GM19239 (cell line): Measurements from ENCODE around the gene MRNIP.
"Not testable (repeated sequence)": the region's sequence is repeated elsewhere in the genome, so short reads cannot be mapped to it uniquely, and the experiment has no call there.

Experiments
- DNase-seq: peaks from one replicate; pipeline ENCODE4 v3.0.0; 2011; ENCODE audit warnings: low spot score; ENCODE audit not compliant: insufficient read length
- FAIRE-seq: peaks from 2 replicates; lab custom pipeline; 2011; peaks lifted over from hg19 to GRCh38; lab: Jason Lieb, UNC

MRNIP gene

DNA sequence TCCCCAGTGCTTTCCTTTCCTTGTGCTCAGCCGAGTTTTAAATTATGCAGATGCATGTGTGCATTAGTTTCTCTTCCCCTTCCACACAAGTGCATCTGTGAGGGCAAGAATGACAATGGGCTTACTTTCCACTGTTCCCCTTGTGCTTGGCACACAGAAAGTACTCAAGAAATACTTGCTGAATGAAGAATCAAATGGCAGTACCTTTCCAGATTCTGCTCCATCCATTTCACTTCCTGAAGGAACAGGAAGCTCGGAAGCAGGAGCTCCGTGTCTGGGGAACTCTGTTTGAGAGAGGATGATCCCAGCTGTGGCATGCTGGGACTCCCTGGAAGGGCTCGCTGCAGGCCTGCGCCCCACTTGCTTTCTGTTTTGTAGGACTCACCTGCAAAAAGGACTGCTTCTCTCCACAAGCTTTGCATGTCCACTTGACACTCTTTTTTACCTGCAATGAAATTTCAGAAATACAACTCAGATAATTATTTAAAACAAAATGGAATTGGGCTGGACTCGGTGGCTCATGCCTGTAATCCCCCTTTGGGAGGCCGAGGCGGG is 5.5 kb downstream of the MRNIP start:
- FAIRE-seq (peak; percentile 71), DNase-seq (no peak)

- FAIRE-seq, result no peak
Observed at GRCh38 chr5:179841621-179842020, 17.0 kb downstream of the MRNIP start.

DNA sequence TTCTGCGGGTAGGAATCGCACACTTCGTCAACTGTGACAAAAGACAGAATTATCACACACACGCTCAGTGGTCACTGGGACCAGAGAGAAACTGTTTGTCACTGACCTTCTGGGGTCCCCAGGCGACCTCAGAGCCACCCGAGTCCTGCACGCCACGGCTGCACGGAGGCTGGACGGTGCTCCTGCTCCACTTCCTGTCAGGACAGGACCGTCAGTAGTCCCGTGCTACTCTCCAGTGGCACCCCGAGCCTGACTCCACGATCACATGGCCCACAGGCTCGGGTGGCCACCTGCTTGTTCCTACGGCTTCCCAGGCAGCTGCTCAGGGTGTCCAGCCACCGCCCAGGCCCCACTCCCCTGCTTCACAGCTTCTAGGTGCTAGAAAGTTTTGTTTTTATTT is 17.9 kb downstream of the MRNIP start:
- DNase-seq (no peak), FAIRE-seq (no peak)

More at GRCh38 chr5:179841621-179842020, 17.0 kb downstream of the MRNIP start:
- DNase-seq, result no peak

- FAIRE-seq, result no peak
- DNase-seq, result no peak
Observed at GRCh38 chr5:179840321-179840720, 18.3 kb downstream of the MRNIP start.

DNA sequence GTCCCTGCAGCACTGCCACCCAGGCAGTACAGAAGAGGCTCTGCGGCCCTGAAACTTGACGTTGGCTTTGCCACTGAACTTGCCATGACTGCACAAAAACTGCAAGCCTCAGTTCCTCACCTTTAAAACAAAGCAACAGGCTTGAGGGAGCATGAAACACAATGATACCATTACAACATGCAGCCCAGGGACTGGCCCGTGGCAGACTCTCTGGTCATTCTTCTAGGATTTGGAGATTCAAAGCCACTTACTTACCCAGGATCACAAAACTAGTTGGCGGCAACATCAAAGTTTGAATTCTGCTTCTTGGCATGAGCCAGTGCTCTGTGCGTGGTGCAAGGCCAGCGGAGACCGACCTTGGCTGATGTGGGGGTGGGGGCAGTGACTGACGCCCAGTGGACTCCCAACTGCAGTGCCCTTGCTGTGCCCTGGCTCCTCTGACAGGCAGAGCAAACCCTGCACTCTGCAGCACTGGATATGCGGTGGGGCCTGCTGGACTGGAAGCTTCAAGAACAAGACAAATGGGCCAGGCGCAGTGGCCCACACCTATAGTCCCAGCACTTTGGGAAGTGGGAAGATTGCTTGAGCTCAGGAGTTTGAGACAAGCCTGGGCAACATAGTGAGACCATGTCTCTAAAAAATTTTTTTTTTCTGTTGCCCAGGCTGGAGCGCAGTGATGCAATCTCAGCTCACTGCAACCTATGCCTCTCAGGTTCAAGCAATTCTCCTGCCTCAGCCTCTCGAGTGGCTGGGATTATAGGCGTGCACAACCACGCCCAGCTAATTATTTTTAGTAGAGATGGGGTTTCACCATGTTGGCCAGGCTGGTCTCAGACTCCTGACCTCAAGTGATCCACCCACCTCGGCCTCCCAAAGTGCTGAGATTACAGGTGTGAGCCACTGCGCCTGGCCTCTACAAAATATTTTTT is 19.0 kb downstream of the MRNIP start:
- DNase-seq (no peak), FAIRE-seq (no peak)

DNA sequence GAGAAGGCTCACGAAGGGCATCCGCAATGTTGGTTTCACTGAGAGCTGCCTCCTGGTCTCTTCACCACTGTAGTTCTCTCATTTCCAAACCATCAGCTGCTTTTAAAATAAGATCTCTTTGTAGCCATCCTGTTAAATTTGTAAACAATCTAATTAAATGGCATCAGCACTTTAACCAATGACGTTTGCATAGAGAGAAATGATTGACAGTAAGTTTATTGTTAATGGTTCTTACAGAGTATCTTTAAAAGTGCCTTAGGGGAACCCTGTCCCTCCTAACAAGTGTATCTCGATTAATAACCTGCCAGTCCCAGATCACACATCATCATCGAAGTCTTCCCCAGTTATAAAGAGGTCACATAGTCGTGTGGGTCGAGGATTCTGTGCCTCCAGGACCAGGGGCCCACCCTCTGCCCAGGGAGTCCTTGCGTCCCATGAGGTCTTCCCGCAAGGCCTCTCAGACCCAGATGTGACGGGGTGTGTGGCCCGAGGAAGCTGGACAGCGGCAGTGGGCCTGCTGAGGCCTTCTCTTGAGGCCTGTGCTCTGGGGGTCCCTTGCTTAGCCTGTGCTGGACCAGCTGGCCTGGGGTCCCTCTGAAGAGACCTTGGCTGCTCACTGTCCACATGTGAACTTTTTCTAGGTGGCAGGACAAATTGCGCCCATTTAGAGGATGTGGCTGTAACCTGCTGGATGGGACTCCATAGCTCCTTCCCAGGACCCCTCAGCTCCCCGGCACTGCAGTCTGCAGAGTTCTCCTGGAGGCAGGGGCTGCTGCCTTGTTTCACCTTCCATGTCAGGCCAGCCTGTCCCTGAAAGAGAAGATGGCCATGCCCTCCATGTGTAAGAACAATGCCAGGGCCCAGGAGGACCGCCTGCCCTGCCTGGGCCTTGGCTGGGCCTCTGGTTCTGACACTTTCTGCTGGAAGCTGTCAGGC is 21.3 kb downstream of the MRNIP start:
- no peak for FAIRE-seq

DNA sequence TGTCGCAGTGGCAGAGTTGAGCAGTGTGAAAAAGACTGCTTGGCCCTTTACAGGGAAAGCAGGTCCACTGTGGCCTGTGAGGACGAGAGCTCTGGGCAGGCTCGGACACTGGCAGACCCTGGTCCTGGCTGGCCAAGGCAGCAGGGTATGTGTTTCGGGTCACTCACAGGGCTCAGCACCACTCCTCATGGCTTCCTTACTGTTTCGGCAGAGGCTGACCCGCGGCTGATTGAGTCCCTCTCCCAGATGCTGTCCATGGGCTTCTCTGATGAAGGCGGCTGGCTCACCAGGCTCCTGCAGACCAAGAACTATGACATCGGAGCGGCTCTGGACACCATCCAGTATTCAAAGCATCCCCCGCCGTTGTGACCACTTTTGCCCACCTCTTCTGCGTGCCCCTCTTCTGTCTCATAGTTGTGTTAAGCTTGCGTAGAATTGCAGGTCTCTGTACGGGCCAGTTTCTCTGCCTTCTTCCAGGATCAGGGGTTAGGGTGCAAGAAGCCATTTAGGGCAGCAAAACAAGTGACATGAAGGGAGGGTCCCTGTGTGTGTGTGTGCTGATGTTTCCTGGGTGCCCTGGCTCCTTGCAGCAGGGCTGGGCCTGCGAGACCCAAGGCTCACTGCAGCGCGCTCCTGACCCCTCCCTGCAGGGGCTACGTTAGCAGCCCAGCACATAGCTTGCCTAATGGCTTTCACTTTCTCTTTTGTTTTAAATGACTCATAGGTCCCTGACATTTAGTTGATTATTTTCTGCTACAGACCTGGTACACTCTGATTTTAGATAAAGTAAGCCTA is 22.2 kb downstream of the MRNIP start:
- FAIRE-seq, result peak; percentile 28
- DNase-seq, result no peak

More for the DNA sequence above, 21.3 kb downstream of the MRNIP start:
- no peak for DNase-seq

- not testable (repeated sequence) for DNase-seq, FAIRE-seq
Observed at GRCh38 chr5:179834871-179835270, 23.7 kb downstream of the MRNIP start.

GRCh38 chr5:179834120-179834519 is 24.5 kb downstream of the MRNIP start:
- no peak for FAIRE-seq

GRCh38 chr5:179833709-179834070 is 24.9 kb downstream of the MRNIP start:
- FAIRE-seq (no peak), DNase-seq (no peak)

More at GRCh38 chr5:179834120-179834519, 24.5 kb downstream of the MRNIP start:
- no peak for DNase-seq

GRCh38 chr5:179833056-179833708 is 25.4 kb downstream of the MRNIP start:
- no peak for FAIRE-seq
- DNase-seq, result no peak

DNA sequence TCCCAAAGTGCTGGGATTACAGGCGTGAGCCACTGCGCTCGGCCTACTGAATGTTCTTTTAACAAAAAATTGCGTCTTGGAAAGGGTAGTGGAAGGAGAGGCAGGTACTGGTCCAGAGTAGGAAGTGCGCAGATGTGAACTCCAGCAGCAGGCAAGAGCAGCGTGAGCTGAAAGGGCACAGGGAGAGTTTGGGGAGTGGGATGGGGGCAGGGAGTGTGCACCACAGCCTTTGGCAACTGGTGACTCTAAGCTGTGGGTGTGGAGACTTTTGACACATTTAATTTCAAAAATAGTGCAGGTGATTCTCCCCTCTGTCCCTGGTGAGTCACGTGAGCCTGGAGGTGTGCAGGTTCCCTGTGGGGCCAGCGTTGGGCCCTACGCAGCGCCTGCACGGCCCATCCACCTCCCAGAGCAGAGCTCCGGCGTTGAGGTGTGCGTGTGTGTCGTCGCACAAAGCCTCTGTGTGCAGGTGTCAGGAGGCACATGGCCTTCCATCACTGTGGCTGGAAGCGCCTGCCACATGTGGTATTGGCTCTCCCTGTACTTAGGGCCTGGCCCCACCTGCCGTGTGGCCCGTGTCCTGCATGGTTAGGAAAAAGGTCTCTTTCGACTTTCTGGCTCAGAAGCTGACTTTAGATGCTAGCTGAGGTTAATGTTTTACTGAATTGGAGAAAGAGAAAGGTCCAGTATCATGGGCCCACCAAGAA is 26.4 kb downstream of the MRNIP start:
- no peak for FAIRE-seq

DNA sequence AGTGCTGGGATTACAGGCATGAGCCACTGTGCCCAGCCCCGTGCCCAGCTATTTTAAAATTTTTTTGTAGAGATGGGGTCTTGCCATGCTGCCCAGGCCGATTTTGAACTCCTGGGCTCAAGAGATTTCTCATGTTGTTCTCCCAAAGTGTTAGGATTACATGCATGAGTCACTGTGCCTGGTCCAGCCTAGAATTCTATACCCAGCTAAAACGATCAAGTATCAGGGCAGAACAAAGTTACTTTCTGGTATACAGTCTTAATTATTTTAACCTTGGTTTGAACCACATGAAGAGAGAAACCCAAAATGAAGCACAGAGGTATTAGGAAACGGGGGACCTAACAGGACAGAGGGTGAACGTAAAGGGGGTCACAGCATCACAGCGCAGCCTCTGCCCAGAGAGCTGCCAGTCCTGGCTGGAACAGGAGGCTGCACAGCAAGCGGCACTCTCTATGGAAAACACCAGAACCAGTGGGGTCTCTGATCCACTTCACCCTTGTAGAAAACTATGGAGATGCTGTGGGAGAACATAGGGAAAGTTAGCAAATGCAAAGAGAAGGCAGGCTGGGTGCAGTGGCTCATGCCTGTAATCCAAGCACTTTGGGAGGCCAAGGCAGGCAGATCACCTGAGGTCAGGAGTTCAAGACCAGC is 27.7 kb downstream of the MRNIP start:
- FAIRE-seq (no peak), DNase-seq (no peak)

More for the DNA sequence above, 26.4 kb downstream of the MRNIP start:
- no peak for DNase-seq

DNA sequence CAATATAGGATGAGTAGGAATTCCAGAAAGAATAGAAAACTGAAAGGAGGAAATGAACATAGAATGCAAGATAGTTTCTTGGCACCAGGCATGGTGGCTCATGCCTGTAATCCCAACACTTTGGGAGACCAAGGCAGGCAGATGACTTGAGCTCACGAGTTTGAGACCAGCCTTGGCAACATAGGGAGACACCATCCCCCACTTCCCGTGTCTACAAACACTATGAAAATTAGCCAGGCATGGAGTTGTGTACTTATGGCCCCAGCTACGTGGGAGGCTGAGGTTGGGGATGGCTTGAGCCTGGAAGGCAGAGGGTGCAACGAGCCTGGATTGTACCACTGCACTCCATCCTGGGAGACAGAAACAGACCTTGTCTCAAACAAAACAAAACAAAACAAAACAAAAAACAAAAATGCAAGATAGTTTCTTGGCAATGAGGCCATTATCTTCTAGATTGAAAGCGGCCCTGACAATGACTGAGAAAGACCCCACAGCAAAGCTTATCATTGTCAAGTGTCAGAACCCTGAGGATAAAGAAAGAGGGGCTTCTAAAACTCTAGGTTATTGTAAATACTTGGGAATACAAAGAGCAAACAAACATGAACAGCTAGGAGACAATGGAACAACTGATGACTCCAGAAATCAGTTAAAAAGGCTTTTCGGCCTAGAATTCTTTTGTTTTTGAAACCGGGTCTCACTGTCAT is 28.7 kb downstream of the MRNIP start:
- no peak for FAIRE-seq
- DNase-seq, result no peak

GRCh38 chr5:179828756-179829421 is 29.7 kb downstream of the MRNIP start:
- DNase-seq, result no peak
- no peak for FAIRE-seq

DNA sequence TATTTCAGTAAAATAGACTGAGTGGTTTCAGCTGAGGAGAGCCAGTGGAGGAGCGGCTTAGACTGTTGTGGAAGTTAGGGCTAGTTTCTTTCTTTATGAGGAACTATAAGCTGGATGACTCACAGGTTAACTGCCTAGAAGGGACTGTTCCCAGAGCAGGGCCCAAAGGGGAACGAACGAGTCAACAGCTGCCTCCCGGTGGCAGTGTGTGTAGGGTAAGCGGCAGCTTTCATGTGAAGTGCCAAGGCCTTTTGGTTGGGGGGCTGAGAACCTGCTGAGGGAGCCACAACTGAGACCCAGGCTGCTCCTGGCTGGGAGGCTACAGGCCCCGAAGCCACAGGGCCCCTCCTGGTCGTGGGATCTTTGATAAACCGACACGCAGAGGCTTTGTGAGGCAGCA is 30.9 kb downstream of the MRNIP start:
- no peak for FAIRE-seq
- DNase-seq, result no peak

- no peak for FAIRE-seq
- DNase-seq, result no peak
Observed at GRCh38 chr5:179825655-179826182, 32.9 kb downstream of the MRNIP start.
